GM19395 (cell line): ENCODE results near the gene MYO1F.
A peak's percentile ranks its signal among the peaks of the same experiment; 100 is the strongest.

ENCODE experiments used
- ATAC-seq: cut with Tn5 transposase; IDR thresholded peaks from one replicate; pipeline ENCODE4 v1.9.1; 2021; ENCODE audit warnings: mild to moderate bottlenecking, moderate library complexity; ENCODE audit not compliant: unreplicated experiment

The MYO1F gene

DNA sequence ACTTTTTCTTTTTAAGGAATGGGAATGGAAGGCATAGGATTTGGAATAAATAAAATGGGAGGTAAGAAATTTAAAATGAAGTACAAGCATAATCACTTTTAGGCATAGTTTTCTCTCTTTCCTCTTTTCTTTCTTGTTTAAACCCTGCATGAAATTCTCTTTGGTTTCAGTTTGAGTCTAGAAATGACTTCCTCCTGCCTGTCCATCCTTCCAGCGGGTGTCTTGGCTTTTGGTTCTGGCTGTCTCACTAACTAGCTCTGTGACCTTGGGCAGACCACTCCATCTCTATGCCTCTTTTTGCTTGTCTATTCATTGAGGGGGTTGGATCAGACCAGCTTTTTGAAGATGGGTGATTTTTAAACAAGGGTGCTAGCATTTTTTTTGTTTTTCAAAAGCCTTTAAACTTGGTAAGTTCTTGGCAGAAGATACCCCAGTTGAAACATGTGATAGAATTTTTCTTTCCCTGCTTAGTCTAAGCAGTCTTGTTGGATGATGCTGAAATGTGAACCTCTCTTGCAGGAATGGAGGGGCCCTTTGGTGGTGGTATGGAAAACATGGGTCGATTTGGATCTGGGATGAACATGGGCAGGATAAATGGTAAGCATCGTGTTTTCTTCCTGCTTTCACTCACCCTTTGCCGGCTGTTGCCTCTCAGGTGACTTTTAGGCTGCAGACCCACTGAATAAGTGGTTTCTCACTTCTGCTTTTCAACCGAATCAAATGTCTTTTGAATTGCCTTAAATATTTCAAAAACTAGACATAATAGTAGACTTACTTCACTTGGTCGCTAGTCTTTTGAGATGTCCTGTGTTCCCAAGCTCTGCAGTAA lies 103.4 kb downstream of the MYO1F start:
- peak; percentile 57 for ATAC-seq
